Adipose tissue (tissue), 3 donors: ENCODE measurements around the gene GSC2. TPM values are rescaled to one million over a fixed set of nuclear protein-coding genes. Genes with fewer than 3 reads are reported as not detected.
"Not testable (repeated sequence)": the region's sequence is repeated elsewhere in the genome, so short reads cannot be mapped to it uniquely, and the experiment has no call there.

Source experiments
- H3K27ac ChIP-seq: one replicate; pipeline ENCODE4 v1.5.1; 2013; ENCODE audit warnings: low read depth, low read length
- WGBS, 3 donors: extraction: QIAGEN DNeasy Blood & Tissue Kit; methylation state at CpG; one replicate each; pipeline ENCODE4 v1.1.7; 2013; 5-methylcytosine and 5-hydroxymethylcytosine counted together
- polyA plus RNA-seq, 3 donors: library from polyadenylated mRNA; stranded (reverse); fragments of 200-250 nt; gene quantifications; one replicate each; pipeline ENCODE4 v1.2.3, GENCODE V29; 2013
- donor health status: healthy with polysubstance abuse.
- donor health status: Bipolar disorder and iron deficiency.
- donor health status: healthy.

GSC2 gene
- polyA plus RNA-seq, 3 donors = not detected

DNA sequence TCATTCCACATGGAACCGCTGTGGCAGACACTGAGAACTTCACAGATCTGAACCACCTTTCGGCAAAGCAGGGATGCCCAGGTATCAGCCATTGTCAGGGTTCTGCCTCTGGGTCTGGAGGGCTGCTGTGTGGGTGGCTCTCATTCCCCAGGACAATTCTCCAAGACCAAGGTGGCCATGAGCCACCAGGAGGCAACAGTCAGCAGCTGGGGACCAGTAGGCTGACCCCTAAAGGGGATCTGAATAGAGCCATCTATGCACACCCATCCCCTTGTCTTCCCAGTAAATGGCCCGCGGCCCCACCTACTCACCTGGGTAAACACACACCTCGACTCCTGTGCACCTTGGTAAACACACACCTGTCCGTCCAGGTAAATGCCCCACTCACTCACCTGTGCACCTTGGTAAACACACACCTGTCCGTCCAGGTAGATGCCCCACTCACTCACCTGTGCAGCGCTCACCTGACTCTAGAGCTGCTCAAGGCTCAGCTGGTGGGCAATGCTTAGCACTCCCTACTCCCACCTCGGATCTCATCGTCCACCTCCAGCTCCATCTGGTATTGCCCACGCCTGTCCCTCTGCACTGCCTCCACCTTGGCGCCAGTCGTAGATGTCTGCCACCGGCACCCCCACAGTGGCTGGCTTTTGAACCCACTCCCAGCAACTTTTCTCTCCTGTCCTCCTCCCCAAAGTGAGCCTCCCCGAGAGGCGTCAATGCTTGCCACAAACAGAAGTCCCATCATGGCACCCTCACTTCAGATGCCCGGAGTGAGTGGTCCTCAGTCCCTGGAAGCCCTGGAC is 18.2 kb upstream of the GSC2 start:
- WGBS, 3 donors = 35 to 79% (median 64%) methylated on average over 17 of the region's 17 CpGs
- no peak overlapping the region for H3K27ac ChIP-seq

DNA sequence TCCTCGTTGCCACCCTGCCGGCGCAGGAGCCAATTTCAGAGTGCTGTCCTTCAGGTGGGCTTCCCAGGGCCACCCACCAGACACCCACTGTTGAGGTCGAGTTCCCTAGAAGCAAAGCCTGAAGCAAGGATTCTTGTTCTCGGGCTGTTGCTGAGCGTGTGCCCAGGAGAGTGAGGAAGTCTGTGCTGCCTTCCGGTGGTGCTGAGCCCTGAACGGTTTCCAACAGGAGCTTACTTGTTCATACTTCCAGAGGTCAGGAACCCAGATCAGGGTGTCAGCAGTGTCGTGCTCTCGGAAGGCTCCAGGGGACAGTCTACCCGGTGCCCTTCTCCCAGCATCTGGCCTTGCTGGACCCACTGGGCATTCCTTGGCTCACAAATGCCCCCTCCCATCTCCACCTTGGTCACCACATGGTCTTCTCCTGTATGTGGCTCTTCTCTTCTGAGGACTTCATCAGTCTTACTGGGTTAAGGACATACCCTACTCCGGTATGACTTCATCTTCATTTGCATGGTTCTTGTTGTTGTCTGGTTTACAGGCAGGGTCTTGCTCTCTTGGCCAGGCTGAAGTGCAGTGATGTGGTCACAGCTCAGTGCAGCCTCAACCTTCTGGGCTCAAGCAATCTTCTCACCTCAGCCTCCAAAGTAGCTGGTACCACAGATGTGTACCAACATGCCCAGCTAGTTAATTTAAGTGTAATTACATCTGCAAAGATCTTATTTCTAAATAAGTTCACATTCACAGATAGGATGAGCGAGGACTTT is 17.2 kb upstream of the GSC2 start:
- WGBS, 3 donors = 70 to 76% (median 72%) methylated on average over 13 of the region's 13 CpGs
- H3K27ac ChIP-seq = no peak overlapping the region

DNA sequence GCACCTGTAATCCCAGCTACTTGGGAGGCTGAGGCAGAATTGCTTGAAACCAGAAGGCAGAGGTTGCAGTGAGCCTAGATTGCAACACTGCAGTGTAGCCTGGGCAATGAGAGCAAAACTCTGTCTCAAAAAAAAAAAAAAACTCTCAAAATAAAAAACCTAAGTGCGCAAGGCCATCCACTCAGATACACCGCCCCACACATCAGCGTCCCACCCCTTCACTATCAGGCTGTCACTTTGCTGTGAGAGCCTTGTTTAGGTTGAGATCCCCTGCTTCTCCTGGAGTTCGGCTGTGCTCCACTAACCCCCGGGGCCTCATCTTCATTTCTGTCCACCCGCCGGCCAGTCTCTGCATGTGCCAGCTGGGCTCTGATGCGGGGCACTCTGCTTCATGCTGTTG is 16.3 kb upstream of the GSC2 start:
- no peak overlapping the region for H3K27ac ChIP-seq
- WGBS, 3 donors = 72 to 82% (median 79%) methylated on average over 8 of the region's 8 CpGs

DNA sequence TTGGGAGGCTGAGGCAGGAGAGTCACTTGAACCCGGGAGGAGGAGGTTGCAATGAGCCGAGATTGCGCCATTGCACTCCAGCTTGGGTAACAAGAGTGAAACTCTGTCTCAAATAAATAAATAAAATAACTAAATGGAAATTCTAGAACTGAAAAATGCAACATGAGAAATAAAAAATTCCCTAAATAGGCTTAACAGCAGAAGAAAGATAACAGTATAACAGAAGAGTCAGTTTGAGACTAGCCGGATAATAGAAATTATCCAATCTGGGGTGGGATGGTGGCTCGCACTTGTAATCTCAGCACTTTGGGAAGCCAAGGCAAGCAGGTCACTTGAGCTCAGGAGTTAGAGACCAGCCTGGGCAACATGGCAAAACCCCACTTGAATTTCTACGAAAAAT is 14.3 kb upstream of the GSC2 start:
- no peak overlapping the region for H3K27ac ChIP-seq
- WGBS, 3 donors = 89 to 97% (median 97%) methylated on average over 6 of the region's 6 CpGs

DNA sequence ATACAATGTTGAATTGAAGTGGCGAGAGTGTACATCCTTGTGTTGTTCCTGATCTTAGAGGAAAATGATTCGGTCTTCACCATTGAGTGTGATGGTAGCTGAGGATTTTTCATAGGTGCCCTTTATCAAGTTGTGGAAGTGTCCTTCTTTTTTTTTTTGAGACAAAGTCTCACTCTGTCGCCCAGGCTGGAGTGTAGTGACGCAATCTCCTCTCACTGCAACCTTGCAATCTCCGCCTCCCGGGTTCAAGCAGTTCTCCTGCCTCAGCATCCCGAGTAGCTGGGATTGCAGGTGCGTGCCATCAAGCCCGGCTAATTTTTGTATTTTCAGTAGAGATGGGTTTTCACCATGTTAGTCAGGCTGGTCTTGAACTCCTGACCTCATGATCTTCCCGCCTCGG is 8.6 kb upstream of the GSC2 start:
- H3K27ac ChIP-seq = not testable (repeated sequence)
- WGBS, 3 donors = 77 to 88% (median 80%) methylated on average over 11 of the region's 11 CpGs

DNA sequence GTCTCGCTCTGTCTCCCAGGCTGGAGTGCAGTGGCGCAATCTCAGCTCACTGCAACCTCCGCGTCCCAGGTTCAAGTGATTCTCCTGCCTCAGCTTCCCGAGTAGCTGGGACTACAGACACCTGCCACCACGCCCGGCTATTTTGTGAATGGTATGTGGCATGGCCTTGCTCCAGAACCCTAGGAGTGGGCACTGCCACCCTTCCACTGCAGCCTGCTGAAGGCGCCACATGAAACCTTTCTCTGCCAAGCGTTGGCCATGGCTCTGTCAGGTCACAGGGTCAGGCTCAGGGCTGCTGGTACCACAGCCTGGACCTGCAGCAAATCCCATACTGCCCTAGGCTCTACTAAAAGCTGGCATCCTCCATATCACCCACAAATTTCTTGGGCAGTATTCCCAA is 6.0 kb upstream of the GSC2 start:
- not testable (repeated sequence) for H3K27ac ChIP-seq
- 83 to 85% (median 85%) methylated on average over 9 of the region's 9 CpGs for WGBS, 3 donors

DNA sequence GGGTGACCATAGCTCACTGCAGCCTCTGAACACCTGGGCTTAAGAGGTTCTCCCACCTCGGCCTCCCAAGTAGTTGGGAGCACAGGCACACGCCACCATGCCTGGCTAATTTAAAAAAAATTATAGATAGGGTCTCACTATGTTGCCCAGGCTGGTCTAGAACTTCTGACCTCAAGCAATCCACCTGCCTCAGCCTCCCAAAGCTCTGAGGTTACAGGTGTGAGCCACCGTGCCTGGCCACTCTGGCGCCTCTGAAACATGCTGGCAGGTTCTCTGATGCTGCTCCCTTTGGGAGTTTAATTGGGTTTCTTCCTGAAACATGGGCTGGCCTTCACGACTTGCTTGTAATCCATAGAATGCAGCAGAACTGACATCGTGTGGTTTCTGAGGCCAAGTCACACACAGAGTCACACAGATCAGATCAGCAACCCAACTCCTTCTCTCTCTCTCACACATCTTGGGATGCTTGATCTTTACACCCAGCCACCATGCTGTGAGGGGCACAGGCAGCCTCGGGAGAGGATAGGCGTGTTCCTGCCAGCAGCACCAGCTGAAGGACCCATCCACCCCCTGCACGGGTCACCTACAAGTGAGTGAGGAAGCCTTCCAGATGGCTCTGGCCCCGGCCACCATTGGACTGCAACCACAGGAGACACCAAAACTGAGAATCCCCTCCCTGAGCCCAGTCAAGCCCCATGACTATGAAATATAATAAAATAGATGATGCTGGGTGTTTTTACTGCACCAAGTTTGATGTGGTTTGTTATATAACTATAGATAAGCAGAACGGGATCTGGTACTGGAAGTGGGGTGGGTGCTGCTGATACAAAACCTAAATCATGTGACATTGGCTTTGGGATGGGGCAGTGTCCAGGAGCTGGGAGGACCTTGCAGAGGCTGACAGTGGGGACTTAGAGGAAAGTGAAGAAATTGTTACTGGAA is 3.1 kb upstream of the GSC2 start:
- H3K27ac ChIP-seq = no peak overlapping the region
- 55 to 61% (median 58%) methylated on average over 11 of the region's 11 CpGs for WGBS, 3 donors

DNA sequence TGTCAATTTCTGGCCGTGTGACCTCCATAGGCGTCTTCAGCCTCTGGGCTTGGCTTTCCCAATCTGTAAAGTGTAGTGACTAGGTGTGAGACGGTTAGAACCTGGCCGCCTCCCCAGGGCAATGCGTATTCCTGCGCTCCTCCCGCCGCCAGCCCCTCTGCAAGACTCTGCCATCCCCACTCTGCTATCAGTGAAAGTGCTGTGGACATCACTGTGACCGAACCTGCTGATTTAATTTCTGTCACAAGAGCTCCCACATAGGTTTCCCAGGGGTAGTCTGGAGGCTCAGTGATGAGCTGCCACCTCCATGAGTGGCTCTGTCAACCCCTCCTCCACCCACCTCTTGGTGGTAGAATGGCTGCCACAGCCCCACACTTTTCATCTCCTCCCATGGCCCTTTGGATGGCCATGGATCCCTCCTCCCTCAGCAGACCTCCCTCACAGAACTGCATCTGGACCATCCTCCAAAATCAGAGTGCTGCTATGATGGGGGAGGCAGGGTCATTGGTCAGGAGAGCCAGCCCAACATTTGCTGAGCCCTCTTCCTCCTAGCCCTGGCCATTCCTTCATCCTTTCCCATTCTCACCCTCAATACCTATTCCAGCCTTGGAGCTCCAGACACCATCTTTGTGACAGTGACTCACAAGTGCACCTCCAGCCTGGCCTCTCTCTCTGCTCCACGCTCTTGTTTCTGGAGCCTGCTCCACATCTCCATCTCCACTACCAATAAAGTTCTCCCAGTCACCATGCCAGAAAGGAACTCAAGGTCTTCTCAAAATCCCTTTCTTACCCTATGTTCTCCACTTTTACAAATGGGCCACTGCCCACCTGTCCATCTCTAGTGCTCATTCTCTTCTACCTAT is 1.5 kb upstream of the GSC2 start:
- no peak overlapping the region for H3K27ac ChIP-seq
- 51 to 60% (median 54%) methylated on average over 10 of the region's 10 CpGs for WGBS, 3 donors

DNA sequence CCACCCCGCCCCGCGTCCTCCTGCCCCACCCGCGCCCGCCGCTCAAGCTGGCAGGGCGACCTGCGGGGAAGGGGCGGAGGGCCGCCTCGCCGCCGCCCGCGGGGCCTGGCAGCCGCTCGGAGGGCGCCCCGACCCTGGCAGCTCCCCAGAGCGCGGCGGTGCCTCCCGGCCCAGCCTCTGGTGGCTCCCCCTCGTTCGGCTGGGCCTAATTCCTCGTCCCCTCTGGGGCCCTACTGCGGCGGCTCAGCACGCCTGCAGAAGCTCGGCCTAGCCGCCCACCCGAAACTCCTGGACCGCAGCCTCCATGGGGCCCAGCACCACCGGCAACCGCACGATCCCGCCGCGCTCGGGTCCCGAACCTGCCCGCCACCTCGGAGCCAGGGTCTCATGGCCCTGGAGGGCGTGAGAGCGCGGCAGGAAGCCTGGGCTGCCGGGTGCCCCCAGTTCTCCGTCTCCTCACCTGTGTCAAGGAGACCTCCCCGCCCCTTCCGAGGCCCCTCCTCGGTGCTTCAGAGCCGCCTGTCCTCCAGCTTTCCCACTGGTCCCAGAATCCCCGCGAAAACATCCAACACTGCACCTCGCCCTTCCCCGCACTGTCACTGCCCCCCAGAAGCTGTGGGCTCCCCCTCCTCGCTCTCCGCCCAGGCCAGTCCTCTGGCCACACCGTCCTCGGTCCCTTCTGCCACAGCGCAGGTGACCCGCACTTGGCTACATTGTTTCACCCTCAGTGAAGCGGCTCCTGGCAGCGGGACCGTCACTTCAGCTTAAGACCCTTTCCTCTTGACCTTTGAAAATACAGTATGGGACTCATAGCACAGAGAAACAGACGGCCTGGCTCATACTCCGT is 613 bp upstream of the GSC2 start:
- H3K27ac ChIP-seq = no peak overlapping the region
- 8 to 10% (median 10%) methylated on average over 43 to 65 of the region's 68 CpGs for WGBS, 3 donors

DNA sequence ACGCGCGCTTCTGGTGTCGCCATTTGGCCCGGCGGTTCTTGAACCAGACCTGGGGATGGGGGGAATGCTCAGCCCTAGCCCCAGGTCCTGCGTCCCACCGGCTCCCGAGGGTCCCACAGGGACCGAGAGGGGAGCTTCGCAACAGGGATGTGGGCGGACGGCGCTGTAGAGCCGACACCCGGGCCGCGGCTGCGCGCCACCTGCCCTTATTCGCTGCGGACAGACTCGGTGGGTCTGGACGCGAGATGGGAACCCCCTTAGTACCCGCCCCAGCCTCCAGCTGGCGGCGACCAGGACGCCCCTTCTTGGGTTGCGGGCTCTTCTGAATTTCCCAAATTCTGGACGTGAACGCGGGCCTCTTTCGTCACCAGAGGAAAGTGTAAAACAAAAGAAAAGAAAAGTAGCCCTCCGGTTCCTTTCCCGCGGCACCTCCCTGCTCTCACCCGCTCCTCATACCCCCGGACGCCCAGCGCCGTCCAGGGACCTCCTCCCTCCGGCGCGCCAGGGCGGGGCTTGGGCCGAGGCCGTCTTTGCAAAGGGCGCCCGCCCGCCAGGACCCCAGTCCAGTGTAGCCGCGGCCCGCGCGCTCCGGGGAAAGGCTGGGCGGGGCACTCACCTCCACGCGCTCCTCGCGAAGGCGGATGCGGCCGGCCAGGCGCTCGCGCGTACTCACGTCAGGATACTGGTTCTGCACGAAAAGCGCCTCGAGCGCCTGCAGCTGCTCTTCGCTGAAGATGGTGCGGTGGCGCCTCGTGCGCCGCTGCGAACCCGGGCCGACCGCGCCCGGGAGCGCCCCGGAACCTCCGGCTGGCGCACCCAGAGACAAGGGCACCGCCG is 827 bp downstream of the GSC2 start:
- H3K27ac ChIP-seq = no peak overlapping the region
- 2 to 3% (median 3%) methylated on average over 86 to 92 of the region's 92 CpGs for WGBS, 3 donors

DNA sequence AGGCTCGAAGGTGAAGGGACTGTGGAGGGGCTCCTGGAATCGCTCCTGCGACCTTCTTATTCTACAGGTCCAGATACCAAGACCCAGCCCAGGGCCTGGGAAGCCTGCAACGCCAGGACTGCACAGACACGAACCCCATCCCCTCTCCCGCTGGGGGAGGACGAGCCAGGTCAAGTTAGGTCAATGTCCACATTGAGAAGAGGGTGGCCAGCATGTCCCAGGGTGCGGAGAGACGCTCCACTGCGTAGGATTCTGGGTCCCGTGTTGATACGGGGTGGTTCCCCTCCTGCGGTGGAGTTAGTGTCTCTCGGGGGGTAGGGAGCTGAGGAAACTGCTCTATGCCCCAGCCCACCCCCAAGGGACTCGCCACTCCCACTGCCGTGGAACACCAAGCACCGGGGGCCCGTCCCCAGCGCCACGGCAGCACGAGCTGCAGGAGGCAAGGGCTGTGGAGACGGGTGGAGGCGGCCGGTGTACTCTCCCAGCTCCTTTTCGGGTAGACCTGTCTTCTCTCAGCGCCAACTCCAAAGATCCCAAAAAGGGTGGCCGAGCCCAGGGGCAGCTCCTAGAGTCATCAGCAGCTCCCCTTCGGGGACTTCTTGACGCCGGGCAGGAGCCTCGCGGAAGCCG is 1.6 kb downstream of the GSC2 start:
- WGBS, 3 donors = 26 to 34% (median 33%) methylated on average over 30 to 33 of the region's 33 CpGs
- H3K27ac ChIP-seq = no peak overlapping the region

DNA sequence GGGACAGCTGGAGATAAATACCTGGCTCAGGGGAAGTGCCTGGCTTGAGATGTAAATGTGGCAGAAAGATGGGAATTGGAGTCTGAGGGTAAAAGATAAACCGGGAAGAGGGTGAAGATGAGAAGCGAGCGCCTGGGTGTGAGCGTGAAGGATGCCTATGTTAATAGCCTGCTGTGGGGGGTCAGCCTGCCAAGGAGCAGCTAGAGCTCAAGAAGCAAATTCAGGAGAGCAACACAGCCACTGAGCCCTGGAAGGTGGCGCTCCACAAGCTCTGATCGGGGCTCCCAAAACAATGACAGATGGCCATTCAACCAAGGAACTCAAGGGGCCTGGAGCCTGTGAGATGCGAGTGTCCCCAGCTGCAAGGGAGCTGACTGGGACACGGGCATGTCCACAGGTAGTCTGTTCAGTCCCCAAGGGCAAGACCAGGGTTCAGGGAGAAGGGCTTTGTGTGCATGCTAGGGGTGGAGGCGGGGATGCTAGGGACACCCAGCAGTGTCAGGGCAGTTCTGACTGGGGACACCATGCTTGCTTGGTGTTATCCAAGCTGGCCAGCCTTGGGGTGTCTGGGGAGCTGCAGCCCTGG is 2.8 kb downstream of the GSC2 start:
- 31 to 43% (median 41%) methylated on average over 9 of the region's 9 CpGs for WGBS, 3 donors
- no peak overlapping the region for H3K27ac ChIP-seq

DNA sequence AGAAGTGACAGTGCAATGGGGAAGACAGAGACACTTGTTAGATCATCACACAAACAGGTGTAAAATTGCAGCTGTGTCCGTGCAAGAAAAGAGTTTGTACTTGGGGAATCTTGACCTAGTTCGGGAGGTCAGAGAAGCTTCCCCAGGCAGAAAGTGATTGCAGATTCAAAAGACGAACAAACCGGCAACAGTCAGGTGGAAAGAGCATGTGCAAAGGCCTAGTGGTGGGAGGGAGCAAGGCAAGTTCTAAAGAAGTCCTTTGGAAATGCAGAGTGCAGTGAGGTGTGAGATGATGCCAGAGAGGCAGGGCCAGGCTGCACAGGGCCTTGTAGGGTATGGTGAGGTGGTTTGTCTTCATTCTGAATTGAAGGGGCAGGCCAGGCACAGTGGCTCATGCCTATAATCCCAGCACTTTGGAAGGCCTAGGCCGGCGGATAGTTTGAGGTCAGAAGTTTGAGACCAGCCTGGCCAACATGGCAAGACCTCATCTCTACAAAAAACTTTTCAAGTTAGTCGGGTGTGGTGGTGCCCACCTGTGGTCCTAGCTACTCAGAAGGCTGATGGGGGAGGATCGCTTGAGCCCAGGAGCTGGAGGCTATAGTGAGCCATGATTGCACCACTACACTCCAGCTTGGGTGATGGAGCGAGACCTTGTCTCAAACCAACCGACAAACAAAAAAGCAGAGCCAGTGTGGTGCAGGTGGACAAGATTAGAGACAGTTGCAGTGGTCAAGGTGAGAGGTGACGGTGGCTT is 3.7 kb downstream of the GSC2 start:
- no peak overlapping the region for H3K27ac ChIP-seq
- 73 to 84% (median 82%) methylated on average over 11 of the region's 11 CpGs for WGBS, 3 donors

DNA sequence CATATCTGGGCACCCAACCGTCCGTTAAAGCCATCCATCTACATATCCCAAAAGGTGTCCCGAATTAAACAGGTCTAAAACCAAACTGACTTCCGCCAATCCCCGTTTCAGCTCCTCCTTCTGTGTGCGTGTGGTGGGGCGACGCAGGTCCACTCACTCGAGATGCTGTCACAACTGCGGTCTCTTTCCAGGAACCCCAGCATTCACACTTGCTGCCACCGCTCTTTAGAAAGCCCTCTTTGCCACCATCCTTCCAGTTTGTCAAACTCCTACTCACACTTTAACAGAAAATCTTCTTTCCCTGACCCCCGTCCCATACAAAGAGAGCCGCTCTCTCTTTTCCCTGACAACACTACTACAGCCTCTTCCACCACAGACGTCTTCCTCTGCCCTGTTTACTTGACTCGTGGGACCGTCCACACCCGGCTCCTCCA is 6.1 kb downstream of the GSC2 start:
- H3K27ac ChIP-seq = no peak overlapping the region
- 1 to 3% (median 2%) methylated on average over 17 of the region's 17 CpGs for WGBS, 3 donors

DNA sequence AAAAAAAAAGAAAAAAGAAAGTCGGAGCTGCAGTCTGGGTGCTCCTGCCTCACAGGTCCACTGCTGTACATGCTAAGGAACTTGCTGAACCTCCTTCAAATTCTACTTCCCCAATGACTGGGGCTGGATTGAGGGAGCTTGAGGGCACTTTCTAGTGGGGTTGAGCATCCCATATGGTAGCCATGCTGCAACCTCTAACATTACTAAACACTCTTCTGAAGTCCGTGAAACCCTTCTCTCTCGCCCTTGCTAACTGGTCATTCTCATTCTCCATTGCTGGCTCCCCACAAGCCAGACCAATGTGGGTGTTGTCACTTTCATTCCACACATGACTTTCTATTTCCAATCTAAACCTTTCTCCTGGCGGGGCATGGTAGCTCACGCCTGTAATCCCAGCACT is 6.9 kb downstream of the GSC2 start:
- WGBS, 3 donors = 86 to 93% (median 88%) methylated on average over 5 of the region's 5 CpGs
- no peak overlapping the region for H3K27ac ChIP-seq
